GM19468 (cell line): ENCODE results near the gene ATXN10.

Source experiments
- ATAC-seq: cut with Tn5 transposase; IDR thresholded peaks from one replicate; pipeline ENCODE4 v1.9.1; 2021; ENCODE audit warnings: mild to moderate bottlenecking, moderate library complexity, moderate number of reproducible peaks; ENCODE audit not compliant: unreplicated experiment; ENCODE audit errors: extremely low read depth

The ATXN10 gene

GRCh38 chr22:45807156-45807915 lies 135.7 kb downstream of the ATXN10 start:
- no peak for ATAC-seq

GRCh38 chr22:45812910-45813309 lies 141.3 kb downstream of the ATXN10 start:
- no peak for ATAC-seq

GRCh38 chr22:45814198-45814597 lies 142.6 kb downstream of the ATXN10 start:
- ATAC-seq, result no peak

- ATAC-seq, result no peak
Measured at GRCh38 chr22:45816776-45817175, 145.1 kb downstream of the ATXN10 start.

DNA sequence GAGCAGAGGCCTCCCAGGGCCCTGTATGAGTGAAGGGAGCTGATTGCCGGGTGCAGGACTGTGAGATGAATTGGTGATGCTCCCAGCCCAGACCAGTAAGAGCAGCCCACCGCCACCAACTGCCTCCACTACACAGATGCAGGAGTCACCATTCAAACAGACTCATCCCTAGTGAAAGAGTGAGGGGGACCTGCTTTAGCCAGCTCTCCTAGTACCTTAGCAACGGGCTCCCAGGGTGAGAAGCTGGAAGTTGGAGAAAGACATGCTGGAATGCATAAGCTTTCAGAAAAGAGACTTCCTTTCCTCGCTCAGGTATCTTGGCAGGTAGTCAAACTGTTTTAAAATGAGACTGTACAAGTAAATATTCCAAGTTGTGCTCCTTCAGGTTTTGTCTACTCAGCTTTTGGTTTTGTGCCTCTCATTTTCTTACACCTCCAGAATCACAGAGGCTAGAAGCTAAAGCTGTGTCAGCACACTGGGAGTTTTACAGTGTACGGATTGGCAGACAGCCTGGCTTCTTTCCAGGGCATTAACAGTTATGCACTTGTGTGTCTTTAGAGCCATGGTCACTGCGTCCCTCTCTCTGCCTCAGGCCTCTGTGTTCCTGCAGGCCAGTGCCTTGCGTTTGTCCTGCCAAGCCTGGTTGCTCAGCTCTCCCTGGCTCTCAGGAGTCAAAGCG lies 146.2 kb downstream of the ATXN10 start:
- no peak for ATAC-seq

DNA sequence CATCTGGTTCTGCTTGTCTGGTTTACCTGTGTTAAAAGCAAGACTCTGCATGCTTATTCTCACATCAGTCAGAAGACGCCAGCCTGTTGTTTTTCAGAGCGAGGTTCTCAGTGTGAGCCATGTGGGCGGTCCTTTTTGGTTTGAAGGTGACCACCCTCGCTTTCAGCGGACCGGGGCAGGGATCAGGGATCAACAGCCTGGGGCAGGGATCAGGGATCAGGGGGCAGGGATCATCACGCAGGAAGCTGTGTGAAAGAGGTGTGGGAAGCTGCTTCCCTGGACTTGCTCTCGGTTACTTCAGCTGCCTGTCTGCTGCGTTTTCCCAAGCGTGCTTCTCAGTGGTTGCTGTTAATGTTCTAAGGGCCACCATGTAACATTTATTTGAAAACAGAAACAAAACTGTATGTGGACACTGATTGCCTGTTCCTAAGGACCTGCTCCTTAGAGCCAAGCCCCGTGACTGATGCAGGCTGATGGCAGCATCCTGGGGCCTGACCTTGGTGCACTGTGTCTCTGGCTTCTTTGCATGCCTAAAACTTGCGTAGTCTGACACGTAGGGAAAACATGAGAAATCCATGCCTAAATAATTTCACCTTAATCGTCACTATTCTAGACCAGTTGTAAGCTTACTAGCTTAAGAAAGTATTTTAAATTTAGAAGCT lies 146.9 kb downstream of the ATXN10 start:
- no peak for ATAC-seq

- no peak for ATAC-seq
Measured at GRCh38 chr22:45819305-45819704, 147.7 kb downstream of the ATXN10 start.

- no peak for ATAC-seq
Measured at GRCh38 chr22:45823336-45823735, 151.7 kb downstream of the ATXN10 start.

DNA sequence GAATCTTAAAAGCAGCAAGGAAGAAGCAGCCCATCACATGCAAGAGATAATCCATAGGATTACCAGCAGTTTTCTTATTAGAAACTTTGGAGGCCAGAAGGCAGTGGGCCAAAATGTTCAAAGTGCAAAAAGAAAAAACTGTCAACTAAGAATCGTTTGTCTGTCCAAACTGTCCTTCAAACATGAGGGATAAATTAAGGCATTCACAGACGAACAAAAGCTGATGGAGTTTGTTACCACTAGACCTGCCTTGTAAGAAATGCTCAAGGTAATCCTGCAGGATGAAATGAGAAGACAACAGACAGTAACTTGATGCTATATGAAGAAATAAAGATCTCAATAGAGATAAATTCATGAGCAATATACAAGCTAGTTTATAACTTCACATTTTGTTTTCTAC lies 154.9 kb downstream of the ATXN10 start:
- no peak for ATAC-seq

DNA sequence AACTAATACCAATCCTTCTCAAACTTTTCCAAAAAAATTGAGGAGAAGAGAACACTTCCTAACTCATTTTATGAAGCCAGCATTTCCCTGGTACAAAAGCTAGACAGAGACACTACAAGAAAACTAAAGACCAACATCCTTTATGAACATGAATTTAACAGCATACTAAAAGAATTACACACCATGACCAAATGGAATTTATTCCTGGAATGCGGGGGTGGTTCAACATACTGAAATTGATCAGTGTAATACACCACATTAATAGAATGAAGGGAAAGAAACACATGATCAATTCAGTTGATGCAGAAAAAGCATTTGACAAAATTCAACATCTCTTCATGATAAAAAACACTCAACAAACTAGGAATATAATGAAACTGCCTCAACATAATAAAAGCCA lies 157.2 kb downstream of the ATXN10 start:
- no peak for ATAC-seq

DNA sequence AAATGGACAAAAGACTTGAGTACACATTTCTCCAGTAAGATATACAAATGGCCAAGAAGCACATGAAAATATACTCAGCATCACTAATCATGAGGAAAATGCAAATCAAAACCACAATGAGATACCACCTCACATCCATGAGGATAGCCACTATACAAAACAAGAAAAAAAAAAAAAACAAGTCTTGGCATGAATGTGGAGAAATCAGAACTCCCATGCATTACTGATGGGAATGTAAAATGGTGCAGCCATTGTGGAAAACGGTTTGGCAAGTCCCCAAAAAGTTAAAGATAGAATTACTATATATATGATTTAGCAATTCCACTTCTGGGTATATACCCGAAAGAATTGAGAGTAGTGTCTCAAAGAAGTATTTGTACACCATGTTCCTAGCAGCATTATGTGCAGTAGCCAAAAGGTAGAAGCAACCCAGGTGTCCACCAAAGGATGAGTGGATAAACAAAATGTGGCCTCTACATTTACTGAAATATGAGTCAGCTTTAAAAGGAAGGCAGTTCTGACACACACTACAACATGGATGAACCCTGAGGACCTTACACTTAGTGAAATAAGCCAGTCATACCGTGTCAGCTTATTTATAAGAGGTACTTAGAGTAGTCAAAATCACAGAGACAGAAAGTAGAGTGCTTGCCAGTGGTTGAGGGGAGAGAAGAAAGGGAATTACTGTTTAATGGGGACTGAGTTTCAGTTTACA lies 159.1 kb downstream of the ATXN10 start:
- no peak for ATAC-seq

DNA sequence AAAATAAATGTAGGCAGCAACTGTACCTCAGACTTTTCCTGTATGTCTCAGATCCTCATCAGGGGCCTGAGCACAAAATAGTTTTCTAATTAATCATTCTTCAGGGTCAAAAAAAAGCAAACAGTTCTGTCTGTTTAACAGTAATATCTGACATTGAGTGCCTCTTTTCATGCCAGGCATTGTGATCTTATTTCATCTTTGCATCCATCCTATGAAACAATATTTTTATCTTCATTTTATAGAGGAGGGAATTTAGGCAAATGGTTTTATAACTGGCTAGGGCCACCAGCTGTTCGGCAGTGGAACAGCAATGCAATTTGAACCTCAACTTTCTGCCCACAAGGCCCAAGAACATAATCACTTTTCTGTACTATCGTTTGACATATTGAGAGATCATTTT lies 159.8 kb downstream of the ATXN10 start:
- no peak for ATAC-seq

- no peak for ATAC-seq
Measured at GRCh38 chr22:45832180-45832579, 160.5 kb downstream of the ATXN10 start.

DNA sequence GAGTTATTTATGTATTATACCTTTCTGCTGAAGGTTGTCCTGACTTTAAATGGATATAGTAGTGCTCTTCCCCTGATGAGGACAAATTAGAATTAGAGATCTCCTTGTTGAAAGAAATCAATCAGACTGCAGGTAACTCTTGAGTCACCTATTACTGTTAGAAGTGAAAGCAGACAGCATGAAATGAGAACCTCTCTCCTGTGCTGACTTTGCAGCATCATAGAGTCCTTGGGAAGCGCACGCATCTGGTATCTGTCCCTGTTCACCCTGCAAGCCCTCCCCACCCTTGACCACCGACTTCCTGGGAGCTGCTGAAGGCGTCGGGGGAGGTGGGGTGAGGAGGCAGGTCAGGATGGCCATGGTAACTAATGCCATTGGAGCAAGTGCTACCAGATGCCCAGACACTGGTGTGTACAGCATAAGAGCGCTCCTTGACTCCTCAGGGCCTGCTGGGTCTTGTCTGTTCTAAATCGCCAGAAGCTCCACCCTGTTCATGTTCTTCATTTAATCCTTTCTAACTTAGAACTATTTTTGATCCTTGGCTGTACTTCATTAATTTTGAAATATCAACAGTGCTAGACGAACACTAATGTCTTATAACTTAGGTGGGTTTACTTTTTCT lies 161.4 kb downstream of the ATXN10 start:
- no peak for ATAC-seq

DNA sequence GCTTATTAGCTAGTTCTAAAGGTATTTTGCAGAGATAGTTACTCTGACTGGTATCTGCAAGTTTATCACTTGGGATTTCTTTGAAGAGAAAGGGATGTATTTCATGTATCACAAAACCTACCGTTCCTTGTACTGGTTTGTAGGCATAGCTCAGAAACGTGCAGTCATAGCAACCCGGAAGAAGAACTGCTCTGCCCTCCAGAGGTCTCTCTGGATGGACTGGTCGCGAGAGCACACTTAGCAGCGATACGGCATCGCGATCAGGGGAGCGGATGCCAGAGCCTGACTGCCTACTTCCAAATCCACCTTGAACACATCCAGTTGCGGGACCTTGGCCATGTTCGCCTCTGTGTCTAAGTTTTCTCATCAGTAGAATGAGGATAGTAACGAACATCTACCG lies 162.0 kb downstream of the ATXN10 start:
- no peak for ATAC-seq

GRCh38 chr22:45834241-45834640 lies 162.6 kb downstream of the ATXN10 start:
- ATAC-seq, result no peak

DNA sequence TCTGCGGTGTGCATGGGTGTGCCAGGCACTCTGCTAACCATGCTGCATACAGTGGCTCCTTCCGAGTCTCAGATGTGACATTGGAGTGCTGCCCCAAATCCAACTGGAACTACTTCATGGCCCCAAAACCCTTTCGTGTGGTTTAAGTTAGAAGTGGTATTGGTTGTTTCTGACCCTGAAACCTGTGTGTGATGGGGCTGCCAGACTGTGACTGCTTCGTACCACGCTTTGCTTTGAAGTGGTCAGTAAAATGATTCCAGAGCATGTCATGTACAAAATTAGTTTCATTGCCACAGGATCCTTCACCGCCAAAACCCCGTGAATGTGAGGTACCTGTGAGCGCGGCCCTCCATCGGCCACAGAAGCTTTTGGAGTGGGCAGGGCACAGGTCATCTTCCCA lies 163.2 kb downstream of the ATXN10 start:
- no peak for ATAC-seq

DNA sequence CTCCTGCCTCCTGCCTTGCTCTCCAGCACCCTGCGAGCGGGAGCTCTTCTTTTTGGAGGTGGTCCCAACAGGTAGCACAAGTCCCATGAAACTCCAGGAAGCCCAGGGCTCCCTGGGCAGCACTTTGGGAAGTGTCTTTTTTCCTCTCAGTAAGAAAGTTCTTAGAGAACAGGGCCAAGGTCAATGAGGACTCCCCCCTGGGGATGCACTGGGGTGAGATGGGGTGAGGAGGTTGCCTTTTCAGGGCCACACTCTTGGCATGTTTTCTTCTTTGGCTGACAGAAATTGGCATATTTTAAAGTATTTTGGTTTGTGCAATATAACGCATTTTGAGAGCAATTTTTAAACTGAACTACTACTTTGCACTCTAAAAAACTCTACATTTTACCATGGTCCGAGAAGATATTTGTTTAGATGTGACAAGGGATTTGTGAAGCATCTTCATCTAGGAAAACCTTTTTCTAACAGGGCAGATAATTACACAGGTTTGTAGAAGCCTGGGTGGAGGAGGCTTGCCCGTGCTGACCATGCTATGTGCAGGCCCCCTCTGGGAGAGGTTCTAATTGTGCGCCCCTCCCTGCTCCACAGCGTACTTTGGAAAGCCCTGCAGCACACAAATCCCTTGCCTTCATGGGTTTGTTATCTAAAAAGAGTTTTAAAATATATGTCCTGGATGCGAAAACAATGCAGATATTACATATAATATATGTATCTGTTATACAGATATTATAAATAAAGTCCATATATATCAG lies 165.0 kb downstream of the ATXN10 start:
- no peak for ATAC-seq

- ATAC-seq, result no peak
Measured at GRCh38 chr22:45837508-45837907, 165.9 kb downstream of the ATXN10 start.
